OCI-LY7 (cell line): ENCODE results near the gene SLMAP. TPM values are rescaled to one million over a fixed set of nuclear protein-coding genes. Genes with fewer than 3 reads are reported as not detected.

ENCODE experiments used
- BruUV-seq: library from RNA; stranded (reverse); fragments of 400-500 nt; replicated peaks from 2 replicates; lab custom pipeline; 2021; lab: Mats Ljungman, UMichigan
- CTCF ChIA-PET: fragments of 300-600 bp; sonication (Branson Sonifier 250); formaldehyde crosslinking; loops from one replicate; lab custom pipeline; 2022; ENCODE audit warnings: antibody characterized with exemption; ENCODE audit not compliant: unreplicated experiment; lab: Charles Lee
- POLR2A ChIA-PET: fragments of 300-600 bp; sonication (Branson Sonifier 250); formaldehyde crosslinking; loops from one replicate; lab custom pipeline; 2022; ENCODE audit warnings: antibody characterized with exemption; lab: Charles Lee
- DNase-seq: peaks from one replicate; pipeline ENCODE4 v3.0.0-alpha.2; 2015; ENCODE audit warnings: low spot score
- H2AFZ ChIP-seq: fragments of 200-600 bp; sonication (generic), shearing (Covaris generic); 2 replicates; pipeline ENCODE4 v1.6.1; 2014; ENCODE audit warnings: mild to moderate bottlenecking, antibody characterized with exemption, low read length, moderate library complexity
- H3K27ac ChIP-seq: fragments of 200-600 bp; sonication (generic); 2 replicates; pipeline ENCODE4 v1.5.1; 2014; ENCODE audit warnings: mixed run types, low read depth, mild to moderate bottlenecking, moderate library complexity, low read length, inconsistent platforms; ENCODE audit not compliant: poor library complexity, severe bottlenecking
- H3K36me3 ChIP-seq: fragments of 200-600 bp; sonication (generic); 2 replicates; pipeline ENCODE4 v1.6.1; 2014; ENCODE audit warnings: mild to moderate bottlenecking, antibody characterized with exemption, low read length, moderate library complexity, mixed read lengths; ENCODE audit not compliant: insufficient read depth
- H3K4me1 ChIP-seq: fragments of 200-600 bp; sonication (generic); 2 replicates; pipeline ENCODE4 v1.5.1; 2014; ENCODE audit warnings: mild to moderate bottlenecking, low read length; ENCODE audit not compliant: insufficient read depth, poor library complexity, severe bottlenecking
- H3K4me2 ChIP-seq: fragments of 200-600 bp; sonication (generic); 2 replicates; pipeline ENCODE4 v1.6.1; 2014; ENCODE audit warnings: mild to moderate bottlenecking, low read length
- H3K4me3 ChIP-seq: fragments of 200-600 bp; sonication (generic); 2 replicates; pipeline ENCODE4 v1.5.1; 2014; ENCODE audit warnings: mild to moderate bottlenecking, low read depth, low read length; ENCODE audit not compliant: poor library complexity, severe bottlenecking
- H3K79me2 ChIP-seq: fragments of 200-600 bp; sonication (generic); 2 replicates; pipeline ENCODE4 v1.6.1; 2016; ENCODE audit warnings: low read depth, mild to moderate bottlenecking, low read length, moderate library complexity, mixed read lengths; ENCODE audit not compliant: insufficient read depth
- H3K9me2 ChIP-seq: fragments of 200-600 bp; sonication (generic); 2 replicates; pipeline ENCODE4 v1.6.1; 2016; ENCODE audit warnings: mild to moderate bottlenecking, low read length, mixed read lengths; ENCODE audit not compliant: insufficient read depth
- H3K9me3 ChIP-seq: fragments of 200-600 bp; sonication (generic); 2 replicates; pipeline ENCODE4 v1.6.1; 2014; ENCODE audit warnings: mild to moderate bottlenecking, mixed run types, low read length, mixed read lengths
- H4K20me1 ChIP-seq: fragments of 200-600 bp; sonication (generic); 2 replicates; pipeline ENCODE4 v1.6.1; 2014; ENCODE audit warnings: mild to moderate bottlenecking, antibody characterized with exemption, low read length, moderate library complexity, mixed read lengths; ENCODE audit not compliant: insufficient read depth
- CTCF ChIP-seq: fragments of 200-600 bp; sonication (generic); conservative IDR thresholded peaks from 2 replicates; pipeline ENCODE4 v1.5.1; 2014; ENCODE audit warnings: mild to moderate bottlenecking, antibody characterized with exemption, low read length, moderate library complexity, mixed read lengths
- EZH2phosphoT487 ChIP-seq: fragments of 200-600 bp; sonication (generic); IDR thresholded peaks from 2 replicates; pipeline ENCODE4 v1.6.1; 2018; ENCODE audit warnings: low read depth, borderline replicate concordance, mild to moderate bottlenecking, mixed run types, antibody characterized with exemption, low read length, moderate library complexity, mixed read lengths
- intact Hi-C: fragments of 100-400 bp; cut with micrococcal nuclease; formaldehyde crosslinking; loops from one replicate; pipeline ENCODE4 v1.10.0; 2022; ENCODE audit not compliant: unreplicated experiment
- total RNA-seq, 2 experiments: library from RNA; depleted of rRNA in 1 of 2; stranded (reverse); fragments of >200 nt in 1 of 2; shearing (Covaris generic) in 1 of 2; gene quantifications; 2 replicates each; pipeline ENCODE4 v1.2.3, GENCODE V29; 2014 to 2022

SLMAP gene
- total RNA-seq, 2 experiments from 2014 or later = 41.6 to 68.4 TPM

DNA sequence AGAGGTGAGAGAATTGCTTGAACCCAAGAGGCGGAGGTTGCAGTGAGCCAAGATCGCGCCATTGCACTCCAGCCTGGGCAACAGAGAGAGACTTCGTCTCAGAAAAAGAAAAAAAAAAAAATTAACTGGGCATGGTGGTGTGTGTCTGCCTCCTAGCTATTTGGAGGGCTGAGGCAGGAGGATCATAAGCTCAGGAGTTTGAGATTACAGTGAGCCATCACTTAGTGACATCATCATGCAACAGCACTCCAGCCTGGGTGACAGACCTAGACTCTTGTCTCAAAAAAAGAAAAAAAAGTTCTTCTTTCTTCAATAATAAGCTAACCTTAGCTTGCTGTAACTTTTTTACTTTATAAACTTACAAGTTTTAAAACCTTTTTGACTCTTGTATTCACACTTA lies 99.8 kb downstream of the SLMAP start:
- peaks cover 45% of the 10 kb centered on the region; the same call in 1 of the 2 replicates for H3K36me3 ChIP-seq
- H3K9me2 ChIP-seq = no peaks in the 10 kb centered on the region
- TF ChIP-seq CTCF (no peak), EZH2phosphoT487 (no peak)
- BruUV-seq = no TSS peak
- no peak overlapping the region for H3K4me3 ChIP-seq
- DNase-seq = no peak
- no peak overlapping the region for H2AFZ ChIP-seq
- no peak overlapping the region for H3K4me2 ChIP-seq
- no peaks in the 10 kb centered on the region for H3K79me2 ChIP-seq
- H3K27ac ChIP-seq = no peak overlapping the region
- H4K20me1 ChIP-seq = no peaks in the 10 kb centered on the region; the same call in 1 of the 2 replicates
- H3K9me3 ChIP-seq = no peaks in the 10 kb centered on the region
- intact Hi-C loops = loop anchor here (5.0 to 10.0 kb wide), 2 partner anchors 459 to 681 kb away; no protein-coding TSS in a partner anchor
- ChIA-PET CTCF (no interaction called here), POLR2A (interaction anchor here (0.5 to 1.4 kb wide), 9 partner anchors 11 to 660 kb away, joined by 3 to 5 read pairs (median 3); no protein-coding TSS in a partner anchor)
- no peaks in the 10 kb centered on the region for H3K4me1 ChIP-seq

DNA sequence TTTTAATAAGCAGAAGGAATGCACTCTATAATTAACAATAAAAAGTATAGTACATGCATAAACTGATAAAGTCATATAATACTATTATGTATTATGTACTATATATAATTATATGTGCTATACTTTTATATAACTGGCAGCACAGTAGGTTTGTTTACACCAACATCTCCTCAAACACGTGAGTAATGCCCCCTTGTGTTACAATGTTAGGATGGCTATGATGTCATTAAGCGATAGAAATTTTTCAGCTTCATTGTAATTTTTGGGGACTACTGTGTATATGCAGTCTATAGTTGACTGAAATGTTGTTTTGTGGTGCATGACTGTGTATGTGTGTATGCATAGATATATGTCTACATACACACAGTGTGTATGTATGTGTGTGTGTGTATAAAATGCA lies 100.6 kb downstream of the SLMAP start:
- Histone ChIP-seq H3K9me2 (no peaks in the 10 kb centered on the region), H3K79me2 (no peaks in the 10 kb centered on the region), H3K9me3 (no peaks in the 10 kb centered on the region), H3K27ac (no peak overlapping the region), H3K4me3 (no peak overlapping the region), H3K4me2 (no peak overlapping the region), H4K20me1 (no peaks in the 10 kb centered on the region; the same call in 1 of the 2 replicates), H3K4me1 (no peaks in the 10 kb centered on the region), H2AFZ (no peak overlapping the region), H3K36me3 (peaks cover 41% of the 10 kb centered on the region; the same call in 1 of the 2 replicates)
- DNase-seq = peak; percentile 31
- BruUV-seq = no TSS peak
- CTCF ChIA-PET = no interaction called here
- peak; percentile 67 for TF ChIP-seq CTCF
- no peak for TF ChIP-seq EZH2phosphoT487
- intact Hi-C loops = loop anchor here (5.0 to 10.0 kb wide), 2 partner anchors 459 to 682 kb away; no protein-coding TSS in a partner anchor
- POLR2A ChIA-PET = interaction anchor here (0.7 to 1.4 kb wide), 5 partner anchors 10 to 661 kb away, joined by 3 to 5 read pairs (median 3); no protein-coding TSS in a partner anchor

DNA sequence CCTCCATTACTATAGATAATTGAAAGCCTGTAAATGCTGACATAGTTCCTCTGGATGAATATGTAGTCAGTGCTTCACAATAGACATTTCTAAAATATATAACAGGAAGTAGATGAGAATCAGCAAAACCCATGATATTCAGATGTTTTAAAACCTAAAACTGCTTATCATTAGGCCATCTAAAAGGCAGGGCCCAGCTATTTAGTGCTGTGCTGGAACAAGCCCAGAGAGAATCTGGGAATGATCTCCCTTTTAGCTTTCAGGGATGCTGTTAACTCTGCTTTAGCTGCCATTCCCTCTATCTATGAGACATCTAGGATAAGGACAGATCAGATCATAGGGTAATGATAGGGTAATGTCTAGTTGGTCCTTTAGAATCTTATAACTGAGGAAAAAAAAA lies 106.8 kb downstream of the SLMAP start:
- DNase-seq = no peak
- TF ChIP-seq CTCF (no peak), EZH2phosphoT487 (no peak)
- no peak overlapping the region for H2AFZ ChIP-seq
- H3K4me1 ChIP-seq = no peaks in the 10 kb centered on the region
- H3K4me3 ChIP-seq = no peak overlapping the region
- peaks cover 71% of the 10 kb centered on the region for H3K36me3 ChIP-seq
- no peaks in the 10 kb centered on the region for H3K9me2 ChIP-seq
- no peaks in the 10 kb centered on the region for H4K20me1 ChIP-seq
- ChIA-PET POLR2A (interaction anchor here (1.6 kb wide), 1 partner anchor 21 kb away, joined by 3 read pairs; no protein-coding TSS in a partner anchor), CTCF (no interaction called here)
- H3K9me3 ChIP-seq = no peaks in the 10 kb centered on the region
- intact Hi-C loops = no loop called here
- H3K4me2 ChIP-seq = no peak overlapping the region
- no peaks in the 10 kb centered on the region for H3K79me2 ChIP-seq
- no peak overlapping the region for H3K27ac ChIP-seq
- BruUV-seq = no TSS peak
